A549 (cell line): ENCODE results near the gene DPY30. TPM values are rescaled to one million over a fixed set of nuclear protein-coding genes. Genes with fewer than 3 reads are reported as not detected.

ENCODE experiments used
- ATAC-seq, 2 experiments: fragments of 200-7000 bp in 1 of 2; fragments of >200 bp in 1 of 2; cut with Nextera tagmentation in 1 of 2; cut with Tn5 transposase in 1 of 2; 3 replicates each; pipeline versions ENCODE4 v1.8.0 to v1.9.1; 2018 to 2020; ENCODE audit warnings: mild to moderate bottlenecking in 1 of 2, moderate library complexity in 1 of 2
- CTCF ChIA-PET: fragments of 300-600 bp; sonication (Branson Sonifier 250); formaldehyde crosslinking; extraction: SDS; loops from one replicate; lab custom pipeline; 2021; ENCODE audit warnings: antibody characterized with exemption, inconsistent platforms; lab: Yijun Ruan, JAX
- POLR2A ChIA-PET: fragments of 350-600 bp; formaldehyde crosslinking; extraction: SDS; loops from one replicate; lab custom pipeline; 2021; ENCODE audit warnings: antibody characterized with exemption, inconsistent platforms; lab: Yijun Ruan, JAX
- DNase-seq, 2 experiments: peaks; one replicate each; pipeline versions ENCODE4 v3.0.0 to v3.0.0-alpha.2; 2011 to 2016; ENCODE audit warnings: low read depth in 1 of 2, low spot score in 1 of 2
- FAIRE-seq: peaks from 2 replicates; lab custom pipeline; 2011; peaks lifted over from hg19 to GRCh38; lab: Jason Lieb, UNC
- H3K27ac ChIP-seq, 2 experiments: fragments of >200 bp; sonication (Bioruptor Twin); formaldehyde crosslinking; 3 replicates each; pipeline ENCODE4 v1.5.1; 2016 to 2017
- H3K4me1 ChIP-seq: fragments of >200 bp; sonication (Bioruptor Twin); formaldehyde crosslinking; 3 replicates; pipeline ENCODE4 v1.6.1; 2016
- H3K4me2 ChIP-seq: fragments of >200 bp; sonication (Bioruptor Twin); formaldehyde crosslinking; 3 replicates; pipeline ENCODE4 v1.6.1; 2016
- H3K4me3 ChIP-seq: fragments of >200 bp; sonication (Bioruptor Twin); formaldehyde crosslinking; 3 replicates; pipeline ENCODE4 v1.5.1; 2016
- H3K9me3 ChIP-seq: fragments of >200 bp; sonication (Bioruptor Twin); formaldehyde crosslinking; 3 replicates; pipeline ENCODE4 v1.6.1; 2016
- CEBPB ChIP-seq, 2 experiments: fragments of >200 bp in 1 of 2; sonication (Bioruptor Twin) in 1 of 2; formaldehyde crosslinking in 1 of 2; IDR thresholded peaks; 2 replicates each; pipeline ENCODE4 v1.6.1; 2012 to 2016
- CHD2 ChIP-seq: fragments of 150-350 bp; IDR thresholded peaks from 2 replicates; pipeline ENCODE4 v1.6.1; 2014; ENCODE audit warnings: low read length; ENCODE audit not compliant: partially characterized antibody
- EHMT2 ChIP-seq: fragments of 200-600 bp; sonication (generic); IDR thresholded peaks from 2 replicates; pipeline ENCODE4 v1.6.1; 2016; ENCODE audit warnings: antibody characterized with exemption, low read depth, mild to moderate bottlenecking, moderate library complexity
- FOSB ChIP-seq: fragments of 250-450 bp; sonication (Bioruptor Pico); IDR thresholded peaks from 2 replicates; pipeline ENCODE4 v1.5.0; 2020; ENCODE audit warnings: mild to moderate bottlenecking, moderate library complexity
- FOSL2 ChIP-seq, 2 experiments: fragments of 450-650 bp in 1 of 2; fragments of >200 bp in 1 of 2; sonication (Bioruptor Twin) in 1 of 2; formaldehyde crosslinking; IDR thresholded peaks; 2 replicates each; pipeline versions ENCODE4 v1.5.0 to v1.6.1; 2016 to 2020; ENCODE audit warnings: mild to moderate bottlenecking in 1 of 2, moderate library complexity in 1 of 2
- GATA3 ChIP-seq: IDR thresholded peaks from 2 replicates; pipeline ENCODE4 v1.6.1; 2012; ENCODE audit warnings: borderline replicate concordance
- HDAC2 ChIP-seq: fragments of 200-600 bp; sonication (generic); IDR thresholded peaks from 2 replicates; pipeline ENCODE4 v1.6.1; 2016
- HMGXB4 ChIP-seq: fragments of 250-450 bp; sonication (Bioruptor Pico); IDR thresholded peaks from 2 replicates; pipeline ENCODE4 v1.5.0; 2021; ENCODE audit warnings: mild to moderate bottlenecking, moderate library complexity, borderline replicate concordance
- HOXA7 ChIP-seq: fragments of 250-450 bp; sonication (Bioruptor Pico); IDR thresholded peaks from 2 replicates; pipeline ENCODE4 v1.5.0; 2020; ENCODE audit warnings: mild to moderate bottlenecking, moderate library complexity
- JUNB ChIP-seq: fragments of >200 bp; sonication (Bioruptor Twin); formaldehyde crosslinking; IDR thresholded peaks from 2 replicates; pipeline ENCODE4 v1.6.1; 2016
- MYC ChIP-seq: IDR thresholded peaks from 2 replicates; pipeline ENCODE4 v1.6.1; 2012; ENCODE audit warnings: mild to moderate bottlenecking, inconsistent platforms, low read length, improper control_type of control experiment, borderline replicate concordance
- NR3C1 ChIP-seq: fragments of >200 bp; sonication (Bioruptor Twin); formaldehyde crosslinking; IDR thresholded peaks from 3 replicates; pipeline ENCODE4 v1.6.1; 2017
- POLR2AphosphoS2 ChIP-seq: conservative IDR thresholded peaks from 2 replicates; pipeline ENCODE4 v1.6.1; 2012; ENCODE audit warnings: low read length, improper control_type of control experiment, inconsistent platforms
- RAD21 ChIP-seq, 2 experiments: fragments of >200 bp in 1 of 2; sonication (Bioruptor Twin) in 1 of 2; formaldehyde crosslinking in 1 of 2; IDR thresholded peaks in 1 of 2; conservative IDR thresholded peaks in 1 of 2; 2 replicates in 1 of 2; 3 replicates in 1 of 2; pipeline ENCODE4 v1.6.1; 2012 to 2018; ENCODE audit warnings: inconsistent platforms in 1 of 2
- RCOR1 ChIP-seq: fragments of 150-350 bp; IDR thresholded peaks from 2 replicates; pipeline ENCODE4 v1.6.1; 2014; ENCODE audit warnings: antibody characterized with exemption, low read length, low read depth
- TP53 ChIP-seq: fragments of 250-450 bp; sonication (Bioruptor Pico); IDR thresholded peaks from 2 replicates; pipeline ENCODE4 v1.5.0; 2021; ENCODE audit warnings: mild to moderate bottlenecking, moderate library complexity
- ZNF302 ChIP-seq: fragments of 250-450 bp; sonication (Bioruptor Pico); IDR thresholded peaks from 2 replicates; pipeline ENCODE4 v1.9.0; 2021; ENCODE audit warnings: inconsistent platforms, mild to moderate bottlenecking, moderate library complexity
- ZSCAN20 ChIP-seq: fragments of 250-450 bp; sonication (Bioruptor Pico); IDR thresholded peaks from 2 replicates; pipeline ENCODE4 v1.8.0; 2022; ENCODE audit warnings: mild to moderate bottlenecking, moderate library complexity
- WGBS: methylation state at CpG from one replicate; pipeline ENCODE4 v1.1.6; 2017; ENCODE audit errors: missing lambda C conversion rate; 5-methylcytosine and 5-hydroxymethylcytosine counted together
- polyA plus RNA-seq, 4 experiments: library from polyadenylated mRNA; depleted of rRNA in 3 of 4; stranded (reverse); fragments of >200 nt; fragmentation: RNase III in 1 of 4; extraction: RNeasy Plus Mini Kit Qiagen cat#74134 plus additional on column Dnase treatment in 1 of 4; gene quantifications; 2 replicates in 3 of 4; 3 replicates in 1 of 4; pipeline ENCODE4 v1.2.3, GENCODE V29; 2011 to 2017

Gene DPY30
- polyA plus RNA-seq, 2 of the 4 experiments (the other 2 are of a cell fraction): 153 to 239 TPM

GRCh38 chr2:31992025-31992579 is 47.5 kb downstream of the DPY30 start:
- ATAC-seq (no peak; a peak in 2 of 6 replicates), DNase-seq (no peak), FAIRE-seq (peak; percentile 28)
- peaks cover 41% of the 10 kb centered on the region for H3K4me1 ChIP-seq
- H3K27ac ChIP-seq: 0 out of 6 replicates have a peak overlapping the region, but pooled peaks of 1 of the 2 experiments have one; percentile 6
- H3K9me3 ChIP-seq: no peaks in the 10 kb centered on the region
- no peak overlapping the region for H3K4me3 ChIP-seq
- ChIA-PET POLR2A (no interaction called here), CTCF (interaction anchor here (1.2 kb wide), 1 partner anchor 17 kb away, joined by 3 read pairs; no protein-coding TSS in a partner anchor)
- peak overlapping the region; percentile 52 for H3K4me2 ChIP-seq
- WGBS: 86% methylated on average over 3 of the region's 3 CpGs
- no peak for TF ChIP-seq RAD21 (conservative IDR thresholded peaks at IDR 0.05 in 1 of 2, IDR thresholded peaks at IDR 0.05 in 1 of 2)
- TF ChIP-seq JUNB: no peak
- no peak for TF ChIP-seq EHMT2
- peak in 1 of 2 experiments; percentile 62; a peak in 2 of 4 replicates for TF ChIP-seq CEBPB (IDR thresholded peaks at IDR 0.05)
- TF ChIP-seq GATA3: peak; percentile 53; the same call in 1 of the 2 replicates

- WGBS: 94% methylated on average over 4 of the region's 4 CpGs
These were observed 49.7 kb downstream of the DPY30 start for GRCh38 chr2:31989946-31990345.

GRCh38 chr2:31987454-31988220 is 52.0 kb downstream of the DPY30 start:
- H3K4me3 ChIP-seq: no peak overlapping the region
- H3K9me3 ChIP-seq: no peaks in the 10 kb centered on the region
- 94% methylated on average over 2 of the region's 2 CpGs for WGBS
- H3K4me1 ChIP-seq: peaks cover 44% of the 10 kb centered on the region
- ATAC-seq (peak; percentile 75 to 79), DNase-seq (peak in 1 of 2 experiments; percentile 33), FAIRE-seq (no peak)
- no peak for TF ChIP-seq CEBPB (IDR thresholded peaks at IDR 0.05)
- no peak for TF ChIP-seq NR3C1
- TF ChIP-seq RAD21 (conservative IDR thresholded peaks at IDR 0.05 in 1 of 2, IDR thresholded peaks at IDR 0.05 in 1 of 2): no peak
- no peak for TF ChIP-seq ZNF302 (CRISPR knock-in tag)
- TF ChIP-seq CHD2: no peak
- TF ChIP-seq FOSL2 (IDR thresholded peaks at IDR 0.05): no peak
- peak; percentile 62 for TF ChIP-seq FOSL2 (CRISPR knock-in tag; IDR thresholded peaks at IDR 0.05)
- no peak for TF ChIP-seq HDAC2
- no peak for TF ChIP-seq HMGXB4 (CRISPR knock-in tag)
- no peak for TF ChIP-seq POLR2AphosphoS2
- no peak overlapping the region for H3K27ac ChIP-seq
- H3K4me2 ChIP-seq: peak overlapping the region; percentile 23; the same call in 2 of the 3 replicates
- ChIA-PET POLR2A (interaction anchor here (0.7 kb wide), 1 partner anchor 178 kb away, joined by 3 read pairs; the partner anchor contains the start of gene SLC30A6), CTCF (no interaction called here)

More at GRCh38 chr2:31989946-31990345, 49.7 kb downstream of the DPY30 start:
- peaks cover 47% of the 10 kb centered on the region for H3K4me1 ChIP-seq
- ATAC-seq: no peak
- no peak for DNase-seq
- no peaks in the 10 kb centered on the region for H3K9me3 ChIP-seq
- ChIA-PET CTCF (no interaction called here), POLR2A (interaction anchor here (1.3 kb wide), 1 partner anchor 176 kb away, joined by 3 read pairs; the partner anchor contains the start of gene SLC30A6)
- FAIRE-seq: peak; percentile 23
- no peak overlapping the region for H3K27ac ChIP-seq
- no peak overlapping the region for H3K4me2 ChIP-seq
- TF ChIP-seq TP53 (CRISPR knock-in tag) (no peak), JUNB (no peak), FOSB (no peak), MYC (no peak), CHD2 (no peak), RCOR1 (no peak), HOXA7 (no peak), ZSCAN20 (CRISPR knock-in tag) (no peak)
- H3K4me3 ChIP-seq: no peak overlapping the region
